Loucy (cell line): ENCODE results near the gene GRM7.

Experiments
- CTCF ChIP-seq: fragments of 200-600 bp; sonication (generic); conservative IDR thresholded peaks from 2 replicates; pipeline ENCODE4 v1.5.1; 2014; ENCODE audit warnings: mild to moderate bottlenecking, antibody characterized with exemption, low read length
- EZH2phosphoT487 ChIP-seq: fragments of 200-600 bp; IDR thresholded peaks from 2 replicates; pipeline ENCODE4 v1.6.1; 2018; ENCODE audit warnings: antibody characterized with exemption, mild to moderate bottlenecking, moderate library complexity, borderline replicate concordance

GRCh38 chr3:7684182-7684715, 823.3 kb downstream of the GRM7 start:
- no peak for TF ChIP-seq CTCF
- no peak for TF ChIP-seq EZH2phosphoT487
